Measurements from ENCODE around the gene NAA80. TPM values are rescaled to one million over a fixed set of nuclear protein-coding genes. Genes with fewer than 3 reads are reported as not detected.

NAA80 gene
- total and polyA plus RNA-seq, 2 of the 8 experiments (the other 6 are each of a cell fraction or from before 2014, with no cell fraction given), result 11.3 to 16.7 TPM

- no peak overlapping the region for H4K5ac ChIP-seq (ENCODE audit: insufficient read length, low read depth, low read length)
- H3K9ac ChIP-seq (replicated peaks in 1 of 4; ENCODE audit: extremely low read depth in 1 of 4, low read depth in 3 of 4, low read length in 3 of 4), result no peak overlapping the region
- CTCF ChIA-PET (ENCODE audit: partially characterized antibody), result interaction anchor here (0.7 to 7.5 kb wide), 13 partner anchors 11 to 130 kb away, joined by 3 to 75 read pairs (median 11); partner anchors contain the start of genes HYAL1, IFRD2 and LSMEM2
- no peak overlapping the region for H3K4me3 ChIP-seq (ENCODE audit: extremely low read depth in 1 of 4, insufficient read depth in 2 of 4, low read depth in 3 of 4, low read length in 4 of 4)
- no peak overlapping the region for H2AFZ ChIP-seq (ENCODE audit: low read length)
- H3K79me1 ChIP-seq (ENCODE audit: low read depth, low read length), result peaks cover 12% of the 10 kb centered on the region
- peaks cover 28% of the 10 kb centered on the region for H3K23me2 ChIP-seq (ENCODE audit: low read depth, low read length)
- no peak overlapping the region for H3K56ac ChIP-seq (replicated peaks; ENCODE audit: insufficient read length, low read depth, low read length)
- no peak overlapping the region for H4K91ac ChIP-seq (replicated peaks; ENCODE audit: insufficient read length, low read length)
- POLR2A ChIA-PET (ENCODE audit: partially characterized antibody), result interaction anchor here (1.5 to 12.6 kb wide), 4 partner anchors 8 to 32 kb away, joined by 5 to 149 read pairs (median 34); partner anchors contain the start of genes HYAL1, HYAL3, IFRD2 and NAA80
- H2BK15ac ChIP-seq (ENCODE audit: low read length), result no peak overlapping the region
- H3K27ac ChIP-seq (ENCODE audit: low read depth, low read length), result no peak overlapping the region
- H3K18ac ChIP-seq (ENCODE audit: extremely low read depth, low read length), result no peak overlapping the region
- no peak overlapping the region for H2AK5ac ChIP-seq (ENCODE audit: low read depth, low read length)
- H3K9me3 ChIP-seq (ENCODE audit: insufficient read depth in 2 of 2, low read depth in 1 of 2, low read length in 1 of 2), result no peaks in the 10 kb centered on the region
- FAIRE-seq (no peak), DNase-seq (ENCODE audit: low read depth in 1 of 2, low spot score in 2 of 2) (no peak)
- peaks cover 0 to 18% of the 10 kb centered on the region in 2 experiments; a peak in 2 of 4 replicates for H3K79me2 ChIP-seq (ENCODE audit: control insufficient read depth in 1 of 2, insufficient read depth in 2 of 2, low read length in 2 of 2)
- H3K4me2 ChIP-seq (ENCODE audit: insufficient read depth in 1 of 2, low read depth in 2 of 2, low read length in 2 of 2), result no peak overlapping the region
- no peak overlapping the region for H4K8ac ChIP-seq (ENCODE audit: extremely low read depth, insufficient read depth, low read length)
- no peak overlapping the region for H2BK5ac ChIP-seq (ENCODE audit: low read depth, low read length)
- H3K23ac ChIP-seq (ENCODE audit: insufficient read length), result no peak overlapping the region
- H3K4me1 ChIP-seq (replicated peaks in 1 of 4; ENCODE audit: control insufficient read depth in 3 of 4, insufficient read depth in 4 of 4, low read length in 3 of 4), result peaks cover 0 to 33% (median 18%) of the 10 kb centered on the region in 4 experiments; a peak in 6 of 7 replicates
- no peak overlapping the region for H2BK120ac ChIP-seq (replicated peaks; ENCODE audit: low read depth, low read length)
- no peak overlapping the region for H3K4ac ChIP-seq (replicated peaks; ENCODE audit: insufficient read length, low read depth, low read length)
- no peak overlapping the region for H3K14ac ChIP-seq (ENCODE audit: insufficient read length)
- no peak overlapping the region for H2BK20ac ChIP-seq (ENCODE audit: low read length)
- H4K20me1 ChIP-seq (replicated peaks in 1 of 2; ENCODE audit: control insufficient read depth in 1 of 2, insufficient read depth in 2 of 2, low read length in 2 of 2), result peaks cover 1 to 8% of the 10 kb centered on the region in 2 experiments
- H2BK12ac ChIP-seq (ENCODE audit: low read depth, low read length), result no peak overlapping the region
- WGBS, 2 experiments (ENCODE audit: extremely low coverage in 1 of 2, insufficient coverage in 1 of 2, insufficient read length in 1 of 2, insufficient replicate concordance in 2 of 2, low coverage in 1 of 2, low lambda C conversion rate in 2 of 2, missing lambda C conversion rate in 1 of 2), result 94% methylated on average over 2 of the region's 2 CpGs; no CpG with 5 or more reads in 1 of the 2 experiments
- peaks cover 4 to 12% (median 7%) of the 10 kb centered on the region in 4 experiments; a peak in 5 of 8 replicates for H3K36me3 ChIP-seq (ENCODE audit: control insufficient read depth in 2 of 4, insufficient read depth in 4 of 4, low read length in 3 of 4)
- no peaks in the 10 kb centered on the region for H3K27me3 ChIP-seq (replicated peaks in 1 of 4; ENCODE audit: control insufficient read depth in 3 of 4, extremely low read depth in 1 of 4, insufficient read depth in 3 of 4, low read length in 3 of 4)
- TF ChIP-seq CEBPB (IDR thresholded peaks at IDR 0.05; ENCODE audit: low read depth, low read length), result no peak
- TF ChIP-seq KDM5A (IDR thresholded peaks at IDR 0.05; ENCODE audit: low read length), result no peak
- TF ChIP-seq JUND (IDR thresholded peaks at IDR 0.05; ENCODE audit: low read length), result no peak
- TF ChIP-seq CTBP2 (IDR thresholded peaks at IDR 0.05; ENCODE audit: borderline replicate concordance, insufficient read depth, insufficient read length, low read length), result no peak
- no peak for TF ChIP-seq ZNF274 (IDR thresholded peaks at IDR 0.05; ENCODE audit: borderline replicate concordance, extremely low read depth, low read length)
These were observed 25.9 kb upstream of the NAA80 start for GRCh38 chr3:50325113-50325480.

Data from H1 (cell line).